ENCODE data around the gene MELK.

GRCh38 chr9:36535107-36535506 is 37.6 kb upstream of the MELK start:
- TF ChIP-seq CTCF (IDR thresholded peaks at IDR 0.05 in 2 of 3, conservative IDR thresholded peaks at IDR 0.05 in 1 of 3; ENCODE audit: borderline replicate concordance in 1 of 3, insufficient read depth in 1 of 3, low read depth in 2 of 3, low read length in 2 of 3) (no peak), EZH2 (IDR thresholded peaks at IDR 0.05) (no peak), EGR1 (IDR thresholded peaks at IDR 0.05; ENCODE audit: low read depth) (no peak), POLR2A (IDR thresholded peaks at IDR 0.05; ENCODE audit: borderline replicate concordance, extremely low read depth, insufficient read depth, insufficient read length) (no peak), MAX (IDR thresholded peaks at IDR 0.05) (no peak), ZNF274 (IDR thresholded peaks at IDR 0.05; ENCODE audit: low read depth, low read length) (no peak), REST (IDR thresholded peaks at IDR 0.05; ENCODE audit: low read depth) (no peak), YY1 (IDR thresholded peaks at IDR 0.05; ENCODE audit: extremely low read depth, insufficient replicate concordance, low read depth, low read length) (no peak)
